ENCODE results near the gene ATE1. TPM values are rescaled to one million over a fixed set of nuclear protein-coding genes. Genes with fewer than 3 reads are reported as not detected.

ATE1 gene
- total RNA-seq, 1 donor from 2014 or later, result 24.2 TPM

- H3K4me1 Mint-ChIP-seq (ENCODE audit: low read depth), result no peaks in the 10 kb centered on the region
- no peaks in the 10 kb centered on the region for H3K36me3 Mint-ChIP-seq (ENCODE audit: low read depth)
- H3K27me3 Mint-ChIP-seq (ENCODE audit: low read depth), result no peaks in the 10 kb centered on the region
- no peak overlapping the region for H3K27ac Mint-ChIP-seq (ENCODE audit: unreplicated experiment)
- no peak overlapping the region for H3K4me3 Mint-ChIP-seq (ENCODE audit: unreplicated experiment)
- DNase-seq (ENCODE audit: low spot score), result no peak
- no peaks in the 10 kb centered on the region for H3K9me3 Mint-ChIP-seq (ENCODE audit: low read depth)
- TF ChIP-seq CTCF (IDR thresholded peaks at IDR 0.05), result no peak
Observed at GRCh38 chr10:121732172-121732571, 195.7 kb downstream of the ATE1 start.

- no peaks in the 10 kb centered on the region for H3K27me3 Mint-ChIP-seq (ENCODE audit: low read depth)
- peaks cover 1% of the 10 kb centered on the region for H3K36me3 Mint-ChIP-seq (ENCODE audit: low read depth)
- DNase-seq (ENCODE audit: low spot score), result no peak
- peaks cover 2% of the 10 kb centered on the region for H3K9me3 Mint-ChIP-seq (ENCODE audit: low read depth)
- H3K27ac Mint-ChIP-seq (ENCODE audit: unreplicated experiment), result no peak overlapping the region
- no peak overlapping the region for H3K4me3 Mint-ChIP-seq (ENCODE audit: unreplicated experiment)
- H3K4me1 Mint-ChIP-seq (ENCODE audit: low read depth), result no peaks in the 10 kb centered on the region
- TF ChIP-seq CTCF (IDR thresholded peaks at IDR 0.05), result no peak
Observed at GRCh38 chr10:121724282-121724681, 203.5 kb downstream of the ATE1 start.

- no peaks in the 10 kb centered on the region for H3K27me3 Mint-ChIP-seq (ENCODE audit: low read depth)
- H3K36me3 Mint-ChIP-seq (ENCODE audit: low read depth), result peaks cover 1% of the 10 kb centered on the region
- H3K9me3 Mint-ChIP-seq (ENCODE audit: low read depth), result peaks cover 10% of the 10 kb centered on the region
- H3K4me3 Mint-ChIP-seq (ENCODE audit: unreplicated experiment), result no peak overlapping the region
- DNase-seq (ENCODE audit: low spot score), result no peak
- H3K27ac Mint-ChIP-seq (ENCODE audit: unreplicated experiment), result no peak overlapping the region
- no peaks in the 10 kb centered on the region for H3K4me1 Mint-ChIP-seq (ENCODE audit: low read depth)
- no peak for TF ChIP-seq CTCF (IDR thresholded peaks at IDR 0.05)
Observed at GRCh38 chr10:121722665-121723064, 205.2 kb downstream of the ATE1 start.

- Mint-ChIP-seq H3K4me1 (ENCODE audit: low read depth) (no peaks in the 10 kb centered on the region), H3K27ac (ENCODE audit: unreplicated experiment) (no peak overlapping the region), H3K9me3 (ENCODE audit: low read depth) (peaks cover 10% of the 10 kb centered on the region), H3K27me3 (ENCODE audit: low read depth) (no peaks in the 10 kb centered on the region), H3K36me3 (ENCODE audit: low read depth) (peaks cover 1% of the 10 kb centered on the region), H3K4me3 (ENCODE audit: unreplicated experiment) (no peak overlapping the region)
- no peak for DNase-seq (ENCODE audit: low spot score)
- TF ChIP-seq CTCF (IDR thresholded peaks at IDR 0.05), result no peak
Observed at GRCh38 chr10:121721257-121721656, 206.6 kb downstream of the ATE1 start.

- H3K9me3 Mint-ChIP-seq (ENCODE audit: low read depth), result peaks cover 24% of the 10 kb centered on the region
- peaks cover 2% of the 10 kb centered on the region for H3K4me1 Mint-ChIP-seq (ENCODE audit: low read depth)
- H3K36me3 Mint-ChIP-seq (ENCODE audit: low read depth), result peaks cover 5% of the 10 kb centered on the region
- H3K27me3 Mint-ChIP-seq (ENCODE audit: low read depth), result no peaks in the 10 kb centered on the region
- no peak overlapping the region for H3K27ac Mint-ChIP-seq (ENCODE audit: unreplicated experiment)
- no peak overlapping the region for H3K4me3 Mint-ChIP-seq (ENCODE audit: unreplicated experiment)
- TF ChIP-seq CTCF (IDR thresholded peaks at IDR 0.05), result no peak
- DNase-seq (ENCODE audit: low spot score), result no peak
Observed at GRCh38 chr10:121715969-121716368, 211.9 kb downstream of the ATE1 start.

Measured in chondrocyte (in vitro differentiated cells).